HepG2 (cell line): ENCODE data around the gene CHMP1B. TPM values are rescaled to one million over a fixed set of nuclear protein-coding genes. Genes with fewer than 3 reads are reported as not detected.

Experiments used
- ATAD3A ChIP-seq: sonication (generic); formaldehyde crosslinking; IDR thresholded peaks from 2 replicates; pipeline ENCODE4 v1.4.0; 2020; ENCODE audit warnings: missing genetic modification reagents
- CTCF ChIP-seq: sonication (generic); formaldehyde crosslinking; IDR thresholded peaks from 2 replicates; pipeline ENCODE4 v1.5.0; 2020; ENCODE audit warnings: mild to moderate bottlenecking, missing genetic modification reagents, moderate library complexity
- FOXA3 ChIP-seq: IDR thresholded peaks from 2 replicates; pipeline ENCODE4 v1.6.1; 2016; ENCODE audit warnings: missing genetic modification reagents, missing compliant biosample characterization
- FOXJ3 ChIP-seq: sonication (generic); formaldehyde crosslinking; IDR thresholded peaks from 2 replicates; pipeline ENCODE4 v1.4.0; 2020; ENCODE audit warnings: missing genetic modification reagents, mild to moderate bottlenecking, borderline replicate concordance
- HDAC1 ChIP-seq: sonication (generic); formaldehyde crosslinking; IDR thresholded peaks from 2 replicates; pipeline ENCODE4 v1.5.1; 2020; ENCODE audit warnings: mild to moderate bottlenecking, missing genetic modification reagents
- HIVEP1 ChIP-seq: sonication (generic); formaldehyde crosslinking; IDR thresholded peaks from 2 replicates; pipeline ENCODE4 v1.4.0; 2020; ENCODE audit warnings: mild to moderate bottlenecking, missing genetic modification reagents
- HOXA5 ChIP-seq: sonication (generic); formaldehyde crosslinking; IDR thresholded peaks from 2 replicates; pipeline ENCODE4 v1.4.0; 2020; ENCODE audit warnings: missing genetic modification reagents
- KAT8 ChIP-seq: IDR thresholded peaks from 2 replicates; pipeline ENCODE4 v1.6.1; 2016; ENCODE audit warnings: missing genetic modification reagents, missing compliant biosample characterization
- KDM5B ChIP-seq: sonication (generic); formaldehyde crosslinking; IDR thresholded peaks from 2 replicates; pipeline ENCODE4 v1.4.0; 2020; ENCODE audit warnings: missing genetic modification reagents, mild to moderate bottlenecking, borderline replicate concordance
- KLF6 ChIP-seq: IDR thresholded peaks from 2 replicates; pipeline ENCODE4 v1.8.0; 2016; ENCODE audit warnings: missing biosample characterization, missing genetic modification reagents
- MEIS2 ChIP-seq: sonication (generic); formaldehyde crosslinking; IDR thresholded peaks from 2 replicates; pipeline ENCODE4 v1.9.0; 2021; ENCODE audit warnings: mild to moderate bottlenecking, missing genetic modification reagents
- NR2F2 ChIP-seq: IDR thresholded peaks from 2 replicates; pipeline ENCODE4 v1.6.1; 2012; ENCODE audit warnings: low read depth, inconsistent platforms, borderline replicate concordance
- PHB2 ChIP-seq: fragments of 450-650 bp; IDR thresholded peaks from 2 replicates; pipeline ENCODE4 v1.6.1; 2018; ENCODE audit not compliant: partially characterized antibody
- POGK ChIP-seq: sonication (generic); formaldehyde crosslinking; conservative IDR thresholded peaks from 2 replicates; pipeline ENCODE4 v1.8.0; 2022; ENCODE audit warnings: mild to moderate bottlenecking, moderate library complexity, missing genetic modification reagents
- RFXAP ChIP-seq: sonication (generic); formaldehyde crosslinking; IDR thresholded peaks from 2 replicates; pipeline ENCODE4 v1.4.0; 2020; ENCODE audit warnings: missing genetic modification reagents, borderline replicate concordance
- SALL1 ChIP-seq: sonication (generic); formaldehyde crosslinking; IDR thresholded peaks from 2 replicates; pipeline ENCODE4 v1.8.0; 2022; ENCODE audit warnings: mild to moderate bottlenecking, missing genetic modification reagents
- SIN3A ChIP-seq: IDR thresholded peaks from 2 replicates; pipeline ENCODE4 v1.6.1; 2011; ENCODE audit warnings: low read depth, mild to moderate bottlenecking, control low read depth, low read length, borderline replicate concordance
- SOX13 ChIP-seq, 3 experiments: fragments of 450-650 bp in 1 of 3; sonication (generic) in 1 of 3; formaldehyde crosslinking in 1 of 3; IDR thresholded peaks in 2 of 3; conservative IDR thresholded peaks in 1 of 3; 2 replicates each; pipeline versions ENCODE4 v1.5.0 to v1.6.1; 2016 to 2020; ENCODE audit warnings: antibody characterized with exemption in 1 of 3, mild to moderate bottlenecking in 1 of 3, missing compliant biosample characterization in 1 of 3, missing genetic modification reagents in 1 of 3, moderate library complexity in 1 of 3
- USF2 ChIP-seq, 2 experiments: sonication (generic) in 1 of 2; formaldehyde crosslinking in 1 of 2; IDR thresholded peaks; 2 replicates each; pipeline versions ENCODE4 v1.5.1 to v1.6.1; 2011 to 2020; ENCODE audit warnings: borderline replicate concordance in 1 of 2, low read depth in 1 of 2, low read length in 1 of 2, mild to moderate bottlenecking in 1 of 2, missing genetic modification reagents in 1 of 2, moderate library complexity in 1 of 2
- ZNF160 ChIP-seq: sonication (generic); formaldehyde crosslinking; IDR thresholded peaks from 2 replicates; pipeline ENCODE4 v1.8.0; 2022; ENCODE audit warnings: mild to moderate bottlenecking, inconsistent platforms, missing genetic modification reagents
- ZNF260 ChIP-seq: sonication (generic); formaldehyde crosslinking; IDR thresholded peaks from 2 replicates; pipeline ENCODE4 v1.4.0; 2020; ENCODE audit warnings: missing genetic modification reagents, low read depth, mild to moderate bottlenecking, borderline replicate concordance
- ZNF263 ChIP-seq: sonication (generic); formaldehyde crosslinking; IDR thresholded peaks from 2 replicates; pipeline ENCODE4 v1.4.0; 2020; ENCODE audit warnings: missing genetic modification reagents
- ZNF781 ChIP-seq: sonication (generic); formaldehyde crosslinking; IDR thresholded peaks from 2 replicates; pipeline ENCODE4 v1.5.1; 2020; ENCODE audit warnings: borderline replicate concordance, mild to moderate bottlenecking, missing genetic modification reagents; ENCODE audit errors: not compliant biosample characterization
- polyA plus RNA-seq, 8 experiments: library from polyadenylated mRNA; depleted of rRNA in 3 of 8; stranded (reverse) in 7 of 8; unstranded in 1 of 8; fragments of >200 nt; fragmentation: Illumina TruSeq in 4 of 8; extraction: Trizol in 4 of 8; gene quantifications; 2 replicates each; pipeline versions ENCODE4 v1.2.1 to v1.2.3, GENCODE V29; 2011 to 2016; ENCODE audit warnings: low read depth in 4 of 8, missing spikeins in 1 of 8, mixed read lengths in 1 of 8; ENCODE audit not compliant: insufficient read depth in 1 of 8
- total RNA-seq, 5 experiments: library from RNA; depleted of rRNA; stranded (reverse); fragments of >200 nt; fragmentation: Illumina TruSeq; extraction: Trizol; gene quantifications; 2 replicates each; pipeline ENCODE4 v1.2.3, GENCODE V29; 2016; ENCODE audit warnings: low read depth in 1 of 5

CHMP1B gene
- total and polyA plus RNA-seq, 2 of the 13 experiments (the other 11 are each of a cell fraction or from before 2014, with no cell fraction given) = 18.8 to 20.2 TPM

- TF ChIP-seq HIVEP1 (CRISPR knock-in tag) (no peak), NR2F2 (0 out of 2 replicates have a peak, but pooled peaks have one; percentile 15), ZNF781 (CRISPR knock-in tag) (no peak), KDM5B (no peak), SIN3A (peak; percentile 58; the same call in 1 of the 2 replicates), CTCF (CRISPR knock-in tag) (peak; percentile 13; the same call in 1 of the 2 replicates), HOXA5 (no peak), ZNF160 (CRISPR knock-in tag) (no peak), KLF6 (no peak), KAT8 (CRISPR knock-in tag) (peak; percentile 50; the same call in 1 of the 2 replicates), RFXAP (CRISPR knock-in tag) (no peak), SALL1 (CRISPR knock-in tag) (peak; percentile 38; the same call in 1 of the 2 replicates), FOXJ3 (CRISPR knock-in tag) (peak; percentile 38; the same call in 1 of the 2 replicates), SOX13 (IDR thresholded peaks at IDR 0.05) (peak; percentile 76), SOX13 (CRISPR knock-in tag; conservative IDR thresholded peaks at IDR 0.05 in 1 of 2, IDR thresholded peaks at IDR 0.05 in 1 of 2) (peak in 1 of 2 experiments; percentile 96; a peak in 2 of 4 replicates), ZNF260 (no peak), ATAD3A (CRISPR knock-in tag) (no peak), PHB2 (no peak), USF2 (IDR thresholded peaks at IDR 0.05; ENCODE audit: low read depth, low read length) (peak; percentile 36; the same call in 1 of the 2 replicates), USF2 (CRISPR knock-in tag; IDR thresholded peaks at IDR 0.05; ENCODE audit: borderline replicate concordance) (peak; percentile 33; the same call in 1 of the 2 replicates), FOXA3 (CRISPR knock-in tag) (peak; percentile 80), MEIS2 (no peak), POGK (CRISPR knock-in tag) (no peak), ZNF263 (CRISPR knock-in tag) (no peak), HDAC1 (CRISPR knock-in tag) (no peak)
These were observed 10.7 kb upstream of the CHMP1B start (continued) for GRCh38 chr18:11840493-11840892.
